ENCODE measurements around the gene ATP2C2.

DNA sequence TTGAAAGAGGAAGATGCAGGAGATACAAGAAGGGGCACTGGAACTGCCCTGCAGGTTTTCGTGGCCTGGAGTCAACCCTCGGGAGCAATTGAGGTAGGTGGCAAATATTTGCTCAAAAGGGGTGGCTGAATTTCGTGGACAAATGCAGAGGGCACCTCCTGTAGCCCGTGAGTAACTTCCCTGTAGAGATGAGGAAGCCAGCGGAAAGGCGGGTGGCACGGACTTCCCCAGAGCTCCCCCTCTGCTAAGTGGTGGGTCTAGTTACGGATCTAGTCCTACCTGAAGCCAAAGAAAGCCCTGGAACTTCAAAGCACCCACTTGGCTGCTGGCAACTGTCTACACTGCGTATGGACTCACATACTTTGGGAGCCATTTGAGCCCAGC, 1.0 kb upstream of the ATP2C2 start:
- no peak for TF ChIP-seq YY1 (IDR thresholded peaks at IDR 0.05; ENCODE audit: insufficient read depth, insufficient read length)
- no peak for TF ChIP-seq SUZ12 (IDR thresholded peaks at IDR 0.05; ENCODE audit: extremely low read depth, insufficient read depth, insufficient read length)
- no peak for TF ChIP-seq ZNF274 (IDR thresholded peaks at IDR 0.05; ENCODE audit: low read depth, low read length)
